ENCODE results near the gene DMXL2.
"Not testable (repeated sequence)": the region's sequence is repeated elsewhere in the genome, so short reads cannot be mapped to it uniquely, and the experiment has no call there.

Gene DMXL2

GRCh38 chr15:51622604-51623370 is at the start of gene DMXL2:
Gene DMXL2, minus strand, starts transcription at chr15:51622771. Its CDS starts 226 bp downstream, at chr15:51622545.
- CTCF ChIA-PET: interaction anchor here (0.9 to 2.2 kb wide), 3 partner anchors 9 to 154 kb away, joined by 4 to 8 read pairs (median 6); no protein-coding TSS in a partner anchor
- peak; percentile 81 for DNase-seq
- Mint-ChIP-seq H3K4me1 (peaks cover 19% of the 10 kb centered on the region), H3K27ac (peak within 1 kb of the TSS; percentile 67), H3K27me3 (peaks cover 38% of the 10 kb centered on the region), H3K36me3 (no peaks in the 10 kb centered on the region), H3K4me3 (peak within 1 kb of the TSS; percentile 83), H3K9me3 (no peaks in the 10 kb centered on the region)

GRCh38 chr15:51672155-51672687 is 49.6 kb upstream of the DMXL2 start:
- DNase-seq: no peak
- CTCF ChIA-PET: no interaction called here
- H3K36me3 Mint-ChIP-seq: no peaks in the 10 kb centered on the region
- H3K4me3 Mint-ChIP-seq: no peak overlapping the region
- H3K9me3 Mint-ChIP-seq: no peaks in the 10 kb centered on the region
- peaks cover 32% of the 10 kb centered on the region for H3K27me3 Mint-ChIP-seq
- H3K4me1 Mint-ChIP-seq: no peaks in the 10 kb centered on the region
- H3K27ac Mint-ChIP-seq: no peak overlapping the region

GRCh38 chr15:51669381-51669780 is 46.8 kb upstream of the DMXL2 start:
- Mint-ChIP-seq H3K27me3 (peaks cover 28% of the 10 kb centered on the region), H3K27ac (no peak overlapping the region), H3K36me3 (no peaks in the 10 kb centered on the region), H3K4me3 (no peak overlapping the region), H3K4me1 (no peaks in the 10 kb centered on the region), H3K9me3 (no peaks in the 10 kb centered on the region)
- CTCF ChIA-PET: interaction anchor here (2.8 kb wide), 1 partner anchor 19 kb away, joined by 10 read pairs; no protein-coding TSS in a partner anchor
- no peak for DNase-seq

GRCh38 chr15:51668446-51668845 is 45.9 kb upstream of the DMXL2 start:
- CTCF ChIA-PET: interaction anchor here (2.8 kb wide), 1 partner anchor 18 kb away, joined by 10 read pairs; no protein-coding TSS in a partner anchor
- no peaks in the 10 kb centered on the region for H3K4me1 Mint-ChIP-seq
- H3K27me3 Mint-ChIP-seq: peaks cover 25% of the 10 kb centered on the region
- H3K9me3 Mint-ChIP-seq: no peaks in the 10 kb centered on the region
- H3K36me3 Mint-ChIP-seq: no peaks in the 10 kb centered on the region
- H3K4me3 Mint-ChIP-seq: no peak overlapping the region
- H3K27ac Mint-ChIP-seq: no peak overlapping the region
- DNase-seq: no peak

GRCh38 chr15:51667478-51667877 is 44.9 kb upstream of the DMXL2 start:
- Mint-ChIP-seq H3K4me1 (no peaks in the 10 kb centered on the region), H3K27me3 (peaks cover 24% of the 10 kb centered on the region), H3K27ac (no peak overlapping the region), H3K4me3 (no peak overlapping the region), H3K9me3 (no peaks in the 10 kb centered on the region), H3K36me3 (no peaks in the 10 kb centered on the region)
- DNase-seq: no peak
- CTCF ChIA-PET: interaction anchor here (1.2 kb wide), 1 partner anchor 17 kb away, joined by 3 read pairs; no protein-coding TSS in a partner anchor

- DNase-seq: no peak
- H3K9me3 Mint-ChIP-seq: no peaks in the 10 kb centered on the region
- H3K27me3 Mint-ChIP-seq: peaks cover 4% of the 10 kb centered on the region
- no peaks in the 10 kb centered on the region for H3K36me3 Mint-ChIP-seq
- no peak overlapping the region for H3K27ac Mint-ChIP-seq
- no peak overlapping the region for H3K4me3 Mint-ChIP-seq
- CTCF ChIA-PET: interaction anchor here (0.7 to 1.1 kb wide), 3 partner anchors 11 to 116 kb away, joined by 4 to 6 read pairs (median 4); no protein-coding TSS in a partner anchor
- no peaks in the 10 kb centered on the region for H3K4me1 Mint-ChIP-seq
Measured at GRCh38 chr15:51661072-51661471, 38.5 kb upstream of the DMXL2 start.

- CTCF ChIA-PET: interaction anchor here (1.4 to 4.5 kb wide), 2 partner anchors 8 to 118 kb away, joined by 3 to 18 read pairs; no protein-coding TSS in a partner anchor
- no peak overlapping the region for H3K4me3 Mint-ChIP-seq
- DNase-seq: no peak
- no peaks in the 10 kb centered on the region for H3K36me3 Mint-ChIP-seq
- H3K9me3 Mint-ChIP-seq: no peaks in the 10 kb centered on the region
- peaks cover 8% of the 10 kb centered on the region for H3K27me3 Mint-ChIP-seq
- no peak overlapping the region for H3K27ac Mint-ChIP-seq
- no peaks in the 10 kb centered on the region for H3K4me1 Mint-ChIP-seq
Measured at GRCh38 chr15:51658664-51659063, 36.1 kb upstream of the DMXL2 start.

- DNase-seq, H3K9me3 Mint-ChIP-seq, H3K27ac Mint-ChIP-seq, H3K36me3 Mint-ChIP-seq, H3K4me3 Mint-ChIP-seq, H3K4me1 Mint-ChIP-seq: not testable (repeated sequence)
- peaks cover 13% of the 10 kb centered on the region for H3K27me3 Mint-ChIP-seq
- CTCF ChIA-PET: interaction anchor here (0.6 to 4.5 kb wide), 2 partner anchors 121 to 435 kb away, joined by 3 to 18 read pairs; no protein-coding TSS in a partner anchor
Measured at GRCh38 chr15:51655401-51656057, 33.0 kb upstream of the DMXL2 start.

GRCh38 chr15:51652084-51652668 is 29.6 kb upstream of the DMXL2 start:
- CTCF ChIA-PET: interaction anchor here (8.6 kb wide), 1 partner anchor 121 kb away, joined by 190 read pairs; no protein-coding TSS in a partner anchor
- Mint-ChIP-seq H3K9me3 (no peaks in the 10 kb centered on the region), H3K27me3 (peaks cover 16% of the 10 kb centered on the region), H3K36me3 (no peaks in the 10 kb centered on the region), H3K4me3 (no peak overlapping the region), H3K4me1 (no peaks in the 10 kb centered on the region), H3K27ac (no peak overlapping the region)
- DNase-seq: no peak

GRCh38 chr15:51649659-51650521 is 27.3 kb upstream of the DMXL2 start:
- peak; percentile 58 for DNase-seq
- Mint-ChIP-seq H3K4me1 (no peaks in the 10 kb centered on the region), H3K36me3 (no peaks in the 10 kb centered on the region), H3K27me3 (peaks cover 13% of the 10 kb centered on the region), H3K27ac (no peak overlapping the region), H3K4me3 (no peak overlapping the region), H3K9me3 (no peaks in the 10 kb centered on the region)
- CTCF ChIA-PET: interaction anchor here (0.6 to 8.6 kb wide), 29 partner anchors 9 to 427 kb away, joined by 3 to 190 read pairs (median 4); partner anchors contain the start of gene LYSMD2

GRCh38 chr15:51648643-51649042 is 26.1 kb upstream of the DMXL2 start:
- peaks cover 13% of the 10 kb centered on the region for H3K27me3 Mint-ChIP-seq
- not testable (repeated sequence) for H3K27ac Mint-ChIP-seq, H3K36me3 Mint-ChIP-seq, H3K4me3 Mint-ChIP-seq, DNase-seq, H3K9me3 Mint-ChIP-seq, H3K4me1 Mint-ChIP-seq
- CTCF ChIA-PET: interaction anchor here (1.3 to 8.6 kb wide), 5 partner anchors 125 to 252 kb away, joined by 3 to 190 read pairs (median 7); no protein-coding TSS in a partner anchor

GRCh38 chr15:51648101-51648500 is 25.5 kb upstream of the DMXL2 start:
- DNase-seq, H3K36me3 Mint-ChIP-seq, H3K4me1 Mint-ChIP-seq, H3K4me3 Mint-ChIP-seq, H3K9me3 Mint-ChIP-seq, H3K27ac Mint-ChIP-seq: not testable (repeated sequence)
- CTCF ChIA-PET: interaction anchor here (1.3 to 8.6 kb wide), 2 partner anchors 126 to 131 kb away, joined by 3 to 190 read pairs; no protein-coding TSS in a partner anchor
- H3K27me3 Mint-ChIP-seq: peaks cover 16% of the 10 kb centered on the region

- no peak for DNase-seq
Measured at GRCh38 chr15:51647128-51647562, 24.6 kb upstream of the DMXL2 start.

More at GRCh38 chr15:51647128-51647562, 24.6 kb upstream of the DMXL2 start:
- H3K4me1 Mint-ChIP-seq: no peaks in the 10 kb centered on the region
- H3K27ac Mint-ChIP-seq: no peak overlapping the region
- no peaks in the 10 kb centered on the region for H3K36me3 Mint-ChIP-seq
- H3K9me3 Mint-ChIP-seq: no peaks in the 10 kb centered on the region
- H3K4me3 Mint-ChIP-seq: no peak overlapping the region
- peaks cover 17% of the 10 kb centered on the region for H3K27me3 Mint-ChIP-seq
- CTCF ChIA-PET: interaction anchor here (0.7 to 8.6 kb wide), 4 partner anchors 80 to 234 kb away, joined by 3 to 190 read pairs (median 3); no protein-coding TSS in a partner anchor
